GM19372 (cell line): ENCODE data around the gene COQ5.

ENCODE experiments used
- ATAC-seq: cut with Tn5 transposase; IDR thresholded peaks from one replicate; pipeline ENCODE4 v1.9.1; 2021; ENCODE audit warnings: mild to moderate bottlenecking, low read depth, moderate library complexity; ENCODE audit not compliant: unreplicated experiment

Gene COQ5

DNA sequence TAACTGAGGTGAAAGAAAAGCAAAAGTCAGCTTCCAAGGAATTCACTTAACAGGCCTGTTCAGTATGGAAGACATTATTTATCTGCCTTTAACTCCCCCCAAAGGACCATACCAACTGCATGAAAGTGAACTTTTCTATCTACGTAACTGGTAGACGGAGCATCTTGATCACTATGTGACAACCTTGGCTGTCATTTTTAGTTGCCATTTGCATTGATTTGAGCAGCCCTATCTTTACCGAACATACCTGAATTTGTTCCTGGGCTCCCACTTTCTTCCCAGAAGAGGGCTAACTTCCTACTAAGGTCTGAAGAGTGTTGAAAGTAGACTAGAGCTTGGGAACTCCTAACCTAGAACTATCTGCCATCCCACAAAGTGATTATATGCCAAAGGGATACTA, 68.8 kb downstream of the COQ5 start:
- no peak for ATAC-seq

DNA sequence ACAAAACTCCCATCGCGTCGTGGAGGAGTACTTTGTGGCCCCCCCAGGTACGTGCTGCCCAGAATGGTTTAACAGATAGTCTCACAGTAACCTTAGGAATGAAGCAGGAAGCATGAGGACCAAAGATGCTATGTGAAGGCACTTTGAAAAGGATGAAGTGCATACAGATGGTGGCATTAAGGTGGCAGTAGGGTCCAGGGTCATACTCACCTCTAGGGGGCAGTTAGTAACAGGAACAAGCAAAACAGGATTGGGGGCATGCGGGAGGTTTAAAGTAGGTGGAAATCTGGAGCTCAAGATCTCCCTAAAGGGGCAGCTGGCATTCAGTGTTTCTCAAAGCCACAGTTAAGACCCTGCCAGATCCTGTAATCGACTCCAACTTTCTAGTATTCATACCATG, 71.8 kb downstream of the COQ5 start:
- no peak for ATAC-seq

DNA sequence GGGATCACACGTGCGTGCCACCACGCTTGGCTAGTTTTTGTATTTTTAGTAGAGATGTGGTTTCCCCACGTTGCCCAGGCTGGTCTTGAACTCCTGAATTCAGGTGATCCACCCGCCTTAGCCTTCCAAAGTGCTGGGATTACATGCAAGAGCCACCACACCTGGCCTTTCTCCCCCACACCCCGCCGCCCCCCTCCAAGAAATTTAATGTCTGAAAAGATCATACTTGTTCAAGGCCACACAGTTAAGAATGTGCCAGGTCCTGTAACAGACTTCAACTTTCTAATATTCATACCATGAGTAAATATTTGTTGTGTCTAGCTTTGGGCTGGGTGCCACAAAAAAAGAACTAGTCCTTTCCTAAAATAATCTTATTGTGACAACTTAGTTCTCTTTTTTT, 73.7 kb downstream of the COQ5 start:
- ATAC-seq = no peak

DNA sequence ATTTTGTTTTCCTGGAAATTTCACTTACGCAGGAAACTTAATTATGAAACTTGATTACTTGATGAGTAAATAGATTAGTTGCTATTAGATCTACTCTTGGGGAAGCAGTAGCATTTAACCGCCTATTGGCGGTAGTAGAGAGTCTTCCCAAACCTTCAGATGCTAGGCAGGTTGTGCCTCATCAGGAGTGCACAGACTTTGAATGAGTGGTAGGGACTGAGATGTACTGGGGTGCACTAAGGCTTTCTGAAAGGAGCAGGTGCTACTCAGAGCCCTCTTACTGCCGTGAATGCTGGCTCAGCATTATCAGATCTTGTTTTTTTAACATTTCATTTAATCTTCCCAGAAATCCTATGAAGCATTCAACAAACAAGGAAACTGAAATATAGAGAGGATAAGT, 75.0 kb downstream of the COQ5 start:
- no peak for ATAC-seq
